Ramos (cell line): Measurements from ENCODE around the gene ABCA13.

ENCODE experiments used
- in situ Hi-C: fragments of 300-500 bp; cut with MboI; formaldehyde crosslinking; loops from one replicate; pipeline ENCODE4 v1.14.3; 2022; ENCODE audit warnings: low sequenced_read_pairs; ENCODE audit not compliant: unreplicated experiment

ABCA13 gene

DNA sequence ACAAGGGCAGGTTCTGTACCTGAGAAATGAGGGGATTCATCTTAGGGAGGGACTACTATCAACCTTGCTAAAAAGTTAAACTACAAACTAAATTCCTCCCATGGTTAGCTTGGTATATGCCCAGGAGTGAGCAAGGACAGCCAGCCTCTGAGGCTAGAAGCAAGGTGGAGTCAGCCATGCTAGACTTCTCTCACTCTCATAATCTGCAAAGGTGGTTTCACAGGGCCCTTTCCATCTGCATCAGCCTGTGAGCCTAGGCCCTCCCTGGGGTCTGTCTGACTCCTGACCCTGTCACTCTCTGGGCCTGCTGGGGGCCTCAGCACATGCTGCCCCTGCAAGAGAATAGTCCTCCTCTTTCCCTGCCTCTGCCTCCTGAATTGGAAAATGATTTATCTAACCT, 66.1 kb downstream of the ABCA13 start:
- in situ Hi-C loops: no loop called here

DNA sequence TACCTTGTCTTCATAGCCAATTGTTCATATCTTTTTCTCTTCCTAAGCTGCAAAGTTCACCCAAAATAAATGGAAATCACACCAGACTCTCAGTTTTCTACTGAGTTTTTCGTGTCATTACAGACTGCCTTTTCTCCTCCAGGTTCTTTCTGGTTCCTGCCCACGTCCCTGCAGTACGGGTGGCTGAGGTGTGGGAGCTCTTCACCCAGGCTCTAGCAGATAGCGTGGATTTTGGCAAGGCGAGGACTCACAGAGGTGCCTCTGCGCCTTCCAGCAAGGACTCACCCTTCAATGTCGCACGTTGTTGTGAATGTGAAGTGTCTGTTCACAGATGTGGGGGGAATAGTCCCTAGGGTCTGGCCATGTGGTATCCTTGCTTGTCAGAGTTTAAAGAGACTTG, 71.6 kb downstream of the ABCA13 start:
- in situ Hi-C loops: no loop called here

DNA sequence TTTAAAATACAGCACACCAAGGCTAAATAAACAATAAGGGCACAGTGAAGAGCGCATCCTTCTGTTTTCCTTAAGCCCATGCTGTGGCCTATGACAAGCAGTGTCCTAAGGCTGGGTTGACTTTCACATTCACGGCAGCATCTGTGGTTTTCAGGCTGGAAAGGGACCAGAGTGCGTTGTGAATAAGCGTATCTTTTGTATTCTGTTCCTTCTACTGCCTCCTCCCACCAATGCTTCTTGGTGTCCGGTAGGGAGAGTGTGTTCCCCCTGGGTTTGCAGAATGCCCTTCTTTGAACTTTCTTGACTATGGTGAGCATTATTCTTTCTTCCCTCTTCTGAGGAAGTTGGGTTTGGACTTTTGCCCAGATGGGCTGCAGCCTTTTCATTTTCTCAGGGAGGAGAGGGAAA, 73.6 kb downstream of the ABCA13 start:
- in situ Hi-C loops: no loop called here

- in situ Hi-C loops: no loop called here
Observed at GRCh38 chr7:48245751-48246472, 74.7 kb downstream of the ABCA13 start.

- in situ Hi-C loops: no loop called here
Observed at GRCh38 chr7:48249166-48249565, 77.9 kb downstream of the ABCA13 start.

DNA sequence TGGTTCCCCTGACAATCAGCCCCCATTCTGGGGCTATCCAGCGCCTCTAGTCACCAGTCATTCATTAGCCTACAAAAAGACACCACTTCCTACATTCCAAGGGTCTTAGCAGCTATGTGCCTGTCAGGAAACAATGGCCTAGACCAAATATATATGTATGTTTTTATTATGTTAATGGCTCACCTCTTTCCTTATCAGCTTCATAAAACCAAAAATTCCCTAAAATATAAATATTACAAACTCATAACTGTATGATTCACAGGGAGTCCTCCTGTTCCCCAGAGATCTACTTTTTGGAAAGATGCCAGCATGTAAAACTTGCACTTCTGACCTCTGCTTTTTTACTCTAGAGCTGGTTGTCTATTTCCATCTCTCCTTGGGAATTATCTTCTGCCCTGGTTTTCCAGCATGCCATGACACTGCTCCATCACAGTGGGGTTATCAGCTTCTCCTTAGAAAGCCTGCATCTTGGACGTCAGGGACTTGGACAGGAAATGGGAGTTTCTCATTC, 79.2 kb downstream of the ABCA13 start:
- in situ Hi-C loops: no loop called here

GRCh38 chr7:48251766-48252165, 80.5 kb downstream of the ABCA13 start:
- in situ Hi-C loops: no loop called here

DNA sequence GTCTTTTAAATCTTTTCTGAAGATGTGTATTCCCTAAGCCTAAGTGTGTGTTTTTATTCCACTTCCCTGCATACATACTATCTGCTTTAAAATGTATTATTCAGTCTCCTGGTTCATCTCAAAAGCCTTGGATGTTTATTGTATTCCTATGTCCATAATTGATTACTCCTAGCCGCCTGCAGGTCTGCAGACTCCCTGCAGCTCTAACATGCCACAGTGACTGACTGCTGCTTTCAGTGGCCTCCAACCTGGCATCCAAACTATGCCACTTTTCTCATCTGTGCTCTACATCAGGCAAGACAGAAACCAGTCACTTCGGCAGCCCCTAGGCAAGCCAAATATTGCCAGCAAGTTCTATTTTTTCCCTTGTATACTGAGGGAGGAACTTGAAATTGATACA, 81.7 kb downstream of the ABCA13 start:
- in situ Hi-C loops: no loop called here

GRCh38 chr7:48255046-48255445, 83.8 kb downstream of the ABCA13 start:
- in situ Hi-C loops: no loop called here

- in situ Hi-C loops: no loop called here
Observed at GRCh38 chr7:48259463-48260280, 88.4 kb downstream of the ABCA13 start.

- in situ Hi-C loops: no loop called here
Observed at GRCh38 chr7:48261696-48262095, 90.4 kb downstream of the ABCA13 start.

DNA sequence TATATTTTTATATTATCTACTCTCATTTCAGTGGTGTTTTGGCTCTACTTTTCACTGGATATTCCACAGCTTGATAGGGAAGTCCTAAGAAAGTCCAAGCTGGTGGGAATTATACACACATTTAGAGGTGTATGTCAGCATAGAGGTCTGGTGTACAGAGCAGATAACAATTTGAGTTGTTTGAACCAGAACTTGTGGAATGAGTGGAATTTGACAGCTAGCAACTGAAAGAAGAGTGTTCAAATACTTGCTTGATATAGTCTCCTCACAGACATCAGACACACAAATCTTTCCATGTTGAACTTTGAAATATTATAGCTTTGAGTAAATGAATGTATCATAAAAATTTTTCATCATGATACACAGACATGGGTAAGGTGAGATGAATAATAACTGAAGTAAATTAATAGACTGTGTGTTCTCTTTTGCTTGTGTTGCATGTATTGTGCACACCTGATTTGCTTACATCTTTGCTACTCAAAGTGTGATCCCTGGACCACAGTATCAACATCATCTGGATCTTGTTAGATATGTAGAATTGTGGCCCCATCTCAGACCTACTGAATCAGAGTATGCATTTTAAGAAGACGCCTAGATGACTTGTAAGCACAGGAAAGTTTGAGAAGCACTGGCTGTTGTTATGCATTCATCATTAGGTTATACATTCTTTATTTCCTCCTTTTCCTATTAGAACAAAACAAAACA, 91.5 kb downstream of the ABCA13 start:
- in situ Hi-C loops: no loop called here

GRCh38 chr7:48263311-48263650, 92.0 kb downstream of the ABCA13 start:
- in situ Hi-C loops: no loop called here

DNA sequence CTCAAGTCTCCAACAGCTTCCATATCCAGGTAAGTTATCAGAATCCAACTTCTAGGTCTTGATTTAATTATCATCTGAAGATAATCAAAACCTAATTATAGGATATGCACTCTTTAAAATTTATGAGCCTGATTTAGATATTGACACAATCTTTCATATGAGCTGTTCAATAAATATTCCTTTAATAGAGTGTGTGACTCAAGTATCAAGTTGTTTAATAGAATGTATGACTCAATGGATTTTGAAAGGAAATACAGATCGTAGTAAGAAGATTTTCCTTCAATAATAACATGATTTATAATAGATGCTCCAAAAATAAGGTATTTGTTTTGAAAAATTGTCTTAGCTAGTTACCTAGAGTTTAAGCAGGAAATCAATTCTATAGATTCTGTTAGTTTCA, 97.8 kb downstream of the ABCA13 start:
- in situ Hi-C loops: no loop called here

GRCh38 chr7:48274662-48275061, 103.4 kb downstream of the ABCA13 start:
- in situ Hi-C loops: no loop called here

DNA sequence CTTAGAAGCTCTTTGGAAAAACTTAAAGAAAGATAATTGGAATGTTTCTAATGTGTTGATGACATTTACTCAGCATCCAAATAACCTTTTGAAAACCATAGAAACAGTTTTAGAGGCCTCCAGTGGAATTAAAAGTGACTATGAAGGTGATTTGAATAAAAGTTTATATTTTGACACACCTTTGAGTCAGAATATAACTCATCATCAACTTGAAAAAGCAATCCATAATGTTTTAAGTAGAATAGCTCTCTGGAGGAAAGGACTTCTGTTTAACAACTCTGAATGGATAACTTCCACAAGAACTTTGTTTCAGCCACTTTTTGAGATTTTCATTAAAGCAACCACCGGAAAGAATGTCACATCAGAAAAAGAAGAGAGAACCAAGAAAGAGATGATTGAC, 108.2 kb downstream of the ABCA13 start:
- in situ Hi-C loops: no loop called here

GRCh38 chr7:48280100-48280499, 108.8 kb downstream of the ABCA13 start:
- in situ Hi-C loops: no loop called here

DNA sequence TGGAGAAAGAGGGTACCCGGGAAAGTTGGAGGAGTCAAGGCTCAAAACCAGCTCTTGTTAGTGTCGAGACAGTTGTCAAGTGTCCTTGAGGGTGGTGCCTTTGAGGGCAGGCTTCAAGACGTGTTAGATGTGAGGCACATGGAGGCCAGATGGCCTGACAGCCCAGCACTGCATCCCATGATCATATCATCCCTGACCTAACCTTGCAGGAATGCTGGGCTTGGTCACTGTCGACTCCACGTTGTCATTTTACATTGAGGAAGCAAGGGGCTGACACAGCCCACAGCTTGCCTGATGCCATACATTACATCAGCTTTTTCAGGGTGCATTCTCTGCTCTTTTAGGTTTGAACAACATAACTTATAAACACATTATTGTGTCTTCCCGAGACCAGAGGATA, 114.1 kb downstream of the ABCA13 start:
- in situ Hi-C loops: no loop called here

DNA sequence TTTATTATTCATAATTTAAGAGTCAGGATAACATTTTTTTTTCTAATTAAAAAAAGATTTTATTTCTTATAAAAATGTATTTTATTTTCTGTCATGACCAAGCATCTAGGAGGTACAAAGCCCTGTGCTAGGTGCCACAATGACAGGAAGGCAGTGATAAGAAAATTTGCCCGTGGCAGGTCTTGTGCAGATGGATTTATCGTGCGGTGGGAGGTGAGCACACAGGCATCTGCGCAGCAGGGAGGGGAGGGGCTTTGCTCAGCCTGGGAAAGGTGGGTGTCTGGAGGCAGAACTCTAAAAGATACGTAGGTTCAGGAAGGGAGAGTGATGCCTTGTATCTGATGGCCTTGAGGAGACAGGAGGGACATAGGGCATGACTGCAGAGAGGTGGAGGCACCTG, 115.6 kb downstream of the ABCA13 start:
- in situ Hi-C loops: no loop called here

GRCh38 chr7:48289656-48290055, 118.4 kb downstream of the ABCA13 start:
- in situ Hi-C loops: no loop called here

DNA sequence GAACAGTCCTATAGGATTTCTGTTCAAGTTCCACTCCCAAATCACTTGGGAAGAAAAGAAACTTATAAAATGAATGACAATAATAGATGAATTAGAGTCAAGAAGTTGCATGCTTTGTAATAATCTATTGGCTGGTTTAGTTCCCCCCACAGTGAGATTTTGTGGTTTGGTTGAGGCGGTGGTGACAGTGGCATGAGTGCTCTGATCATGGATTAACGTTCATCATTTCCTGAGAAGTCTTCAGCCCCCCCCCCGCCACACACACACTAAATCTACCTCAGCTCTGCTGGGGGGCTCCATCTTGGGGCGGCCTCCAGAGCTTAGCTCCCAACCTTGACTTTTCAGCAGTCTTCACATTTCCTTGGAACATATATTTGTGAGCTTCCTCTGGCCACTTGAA, 121.7 kb downstream of the ABCA13 start:
- in situ Hi-C loops: no loop called here
